Keratinocyte (primary cell): ENCODE results near the gene RAB11A. TPM values are rescaled to one million over a fixed set of nuclear protein-coding genes. Genes with fewer than 3 reads are reported as not detected.

Experiments
- DNase-seq: peaks from one replicate; pipeline ENCODE4 v3.0.0-alpha.2; 2011; ENCODE audit warnings: low read depth, missing footprints, low spot score
- FAIRE-seq: peaks from 2 replicates; lab custom pipeline; 2011; peaks lifted over from hg19 to GRCh38; lab: Jason Lieb, UNC
- H2AFZ ChIP-seq: 2 replicates; pipeline ENCODE4 v1.6.0; 2012; ENCODE audit warnings: low read length, control low read depth, inconsistent platforms; ENCODE audit not compliant: control insufficient read depth
- H3K27ac ChIP-seq: 2 replicates; pipeline ENCODE4 v1.5.1; 2011; ENCODE audit warnings: low read length; ENCODE audit not compliant: control insufficient read depth, insufficient read depth
- H3K27me3 ChIP-seq: 3 replicates; pipeline ENCODE4 v1.6.0; 2011; ENCODE audit warnings: low read length; ENCODE audit not compliant: control insufficient read depth, insufficient read depth; ENCODE audit errors: extremely low read depth
- H3K36me3 ChIP-seq, 2 experiments: 2 replicates in 1 of 2; 3 replicates in 1 of 2; pipeline ENCODE4 v1.5.1; 2011; ENCODE audit warnings: low read length in 2 of 2, mild to moderate bottlenecking in 1 of 2; ENCODE audit not compliant: control insufficient read depth in 2 of 2, insufficient read depth in 2 of 2; ENCODE audit errors: extremely low read depth in 1 of 2
- H3K4me1 ChIP-seq: 3 replicates; pipeline ENCODE4 v1.5.1; 2011; ENCODE audit warnings: low read length; ENCODE audit not compliant: control insufficient read depth, insufficient read depth; ENCODE audit errors: extremely low read depth
- H3K4me2 ChIP-seq: 3 replicates; pipeline ENCODE4 v1.6.0; 2011; ENCODE audit warnings: low read depth, low read length; ENCODE audit not compliant: control insufficient read depth, insufficient read depth; ENCODE audit errors: extremely low read depth
- H3K4me3 ChIP-seq, 3 experiments: fragments of 200-600 bp in 1 of 3; sonication (generic) in 1 of 3; 2 replicates in 2 of 3; 3 replicates in 1 of 3; pipeline ENCODE4 v1.5.1; 2011 to 2016; ENCODE audit warnings: low read length in 3 of 3, mild to moderate bottlenecking in 3 of 3, control low read depth in 2 of 3, inconsistent platforms in 1 of 3, low read depth in 1 of 3, mixed read lengths in 1 of 3, mixed run types in 1 of 3, moderate library complexity in 1 of 3; ENCODE audit not compliant: control insufficient read depth in 2 of 3, insufficient read depth in 2 of 3; ENCODE audit errors: extremely low read depth in 1 of 3
- H3K79me2 ChIP-seq: 2 replicates; pipeline ENCODE4 v1.6.0; 2012; ENCODE audit warnings: low read length; ENCODE audit not compliant: control insufficient read depth, insufficient read depth
- H3K9ac ChIP-seq: 3 replicates; pipeline ENCODE4 v1.6.0; 2011; ENCODE audit warnings: low read length; ENCODE audit not compliant: control insufficient read depth, insufficient read depth; ENCODE audit errors: extremely low read depth
- H3K9me1 ChIP-seq: 3 replicates; pipeline ENCODE4 v1.6.0; 2011; ENCODE audit warnings: low read length; ENCODE audit not compliant: control insufficient read depth, insufficient read depth; ENCODE audit errors: extremely low read depth
- H3K9me3 ChIP-seq: 2 replicates; pipeline ENCODE4 v1.5.1; 2012; ENCODE audit warnings: low read depth, low read length; ENCODE audit not compliant: control insufficient read depth
- H4K20me1 ChIP-seq: 3 replicates; pipeline ENCODE4 v1.6.0; 2011; ENCODE audit warnings: low read length; ENCODE audit not compliant: control insufficient read depth, insufficient read depth; ENCODE audit errors: extremely low read depth
- CTCF ChIP-seq, 3 experiments: IDR thresholded peaks in 1 of 3; conservative IDR thresholded peaks in 1 of 3; optimal IDR thresholded peaks in 1 of 3; 2 replicates in 2 of 3; 3 replicates in 1 of 3; pipeline versions ENCODE3 to v1.5.1; 2011; ENCODE audit warnings: low read length in 3 of 3, mild to moderate bottlenecking in 3 of 3, moderate library complexity in 2 of 3, control low read depth in 1 of 3, inconsistent platforms in 1 of 3; ENCODE audit not compliant: insufficient read depth in 2 of 3; ENCODE audit errors: extremely low read depth in 1 of 3
- EZH2 ChIP-seq: IDR thresholded peaks from one replicate; pipeline ENCODE4 v1.6.1; 2012; ENCODE audit warnings: inconsistent platforms, mild to moderate bottlenecking, low read length, moderate library complexity
- dilution Hi-C: fragments of 300-500 bp; cut with MboI; formaldehyde crosslinking; loops from one replicate; pipeline ENCODE4 v1.7.0; 2020; ENCODE audit warnings: low sequenced_read_pairs; ENCODE audit not compliant: extremely low pct_ligation_motif_present
- polyA plus RNA-seq, 5 experiments: library from polyadenylated mRNA; depleted of rRNA in 3 of 5; stranded (reverse) in 3 of 5; stranded (forward) in 1 of 5; unstranded in 1 of 5; fragments of >200 nt; gene quantifications; 1 replicate in 1 of 5; 2 replicates in 3 of 5; 3 replicates in 1 of 5; pipeline versions ENCODE4 v1.2.1 to v1.2.3, GENCODE V29; 2011 to 2012; ENCODE audit warnings: missing spikeins in 2 of 5, low read depth in 1 of 5, low replicate concordance in 1 of 5

RAB11A gene
- polyA plus RNA-seq, 1 donor (not counting 4 experiments of a cell fraction or from before 2014, with no cell fraction given): 537 TPM

- Histone ChIP-seq H2AFZ (no peak overlapping the region), H3K4me1 (no peaks in the 10 kb centered on the region), H3K36me3 (peaks cover 20 to 31% of the 10 kb centered on the region in 2 experiments), H4K20me1 (peaks cover 7% of the 10 kb centered on the region), H3K9ac (no peak overlapping the region), H3K9me1 (no peaks in the 10 kb centered on the region), H3K4me3 (no peak overlapping the region), H3K27me3 (no peaks in the 10 kb centered on the region), H3K27ac (no peak overlapping the region), H3K4me2 (no peak overlapping the region), H3K79me2 (peaks cover 11% of the 10 kb centered on the region), H3K9me3 (no peaks in the 10 kb centered on the region)
- DNase-seq (no peak), FAIRE-seq (no peak)
- TF ChIP-seq CTCF (optimal IDR thresholded peaks at IDR 0.05 in 1 of 3, IDR thresholded peaks at IDR 0.05 in 1 of 3, conservative IDR thresholded peaks at IDR 0.05 in 1 of 3; ENCODE audit: extremely low read depth in 1 of 3, insufficient read depth in 2 of 3, low read length in 3 of 3): no peak
- no peak for TF ChIP-seq EZH2
- dilution Hi-C loops: no loop called here
Observed at GRCh38 chr15:65896236-65896635, 26.9 kb downstream of the RAB11A start.

GRCh38 chr15:65900488-65900887 is 31.2 kb downstream of the RAB11A start:
- no peak for TF ChIP-seq CTCF (optimal IDR thresholded peaks at IDR 0.05 in 1 of 3, IDR thresholded peaks at IDR 0.05 in 1 of 3, conservative IDR thresholded peaks at IDR 0.05 in 1 of 3; ENCODE audit: extremely low read depth in 1 of 3, insufficient read depth in 2 of 3, low read length in 3 of 3)
- Histone ChIP-seq H3K9me3 (no peaks in the 10 kb centered on the region), H4K20me1 (no peaks in the 10 kb centered on the region), H3K9ac (no peak overlapping the region), H3K9me1 (peaks cover 5% of the 10 kb centered on the region), H3K4me2 (no peak overlapping the region), H3K79me2 (peaks cover 5% of the 10 kb centered on the region), H2AFZ (no peak overlapping the region), H3K27me3 (no peaks in the 10 kb centered on the region), H3K27ac (no peak overlapping the region), H3K36me3 (peaks cover 34 to 35% of the 10 kb centered on the region in 2 experiments), H3K4me1 (peaks cover 18% of the 10 kb centered on the region), H3K4me3 (no peak overlapping the region)
- dilution Hi-C loops: no loop called here
- FAIRE-seq: no peak
- no peak for DNase-seq
